HG03460 (cell line): ENCODE data around the gene CRPPA.
"Not testable (repeated sequence)": the region's sequence is repeated elsewhere in the genome, so short reads cannot be mapped to it uniquely, and the experiment has no call there.

Experiments
- ATAC-seq: cut with Tn5 transposase; IDR thresholded peaks from one replicate; pipeline ENCODE4 v1.9.1; 2021; ENCODE audit not compliant: unreplicated experiment

Gene CRPPA

DNA sequence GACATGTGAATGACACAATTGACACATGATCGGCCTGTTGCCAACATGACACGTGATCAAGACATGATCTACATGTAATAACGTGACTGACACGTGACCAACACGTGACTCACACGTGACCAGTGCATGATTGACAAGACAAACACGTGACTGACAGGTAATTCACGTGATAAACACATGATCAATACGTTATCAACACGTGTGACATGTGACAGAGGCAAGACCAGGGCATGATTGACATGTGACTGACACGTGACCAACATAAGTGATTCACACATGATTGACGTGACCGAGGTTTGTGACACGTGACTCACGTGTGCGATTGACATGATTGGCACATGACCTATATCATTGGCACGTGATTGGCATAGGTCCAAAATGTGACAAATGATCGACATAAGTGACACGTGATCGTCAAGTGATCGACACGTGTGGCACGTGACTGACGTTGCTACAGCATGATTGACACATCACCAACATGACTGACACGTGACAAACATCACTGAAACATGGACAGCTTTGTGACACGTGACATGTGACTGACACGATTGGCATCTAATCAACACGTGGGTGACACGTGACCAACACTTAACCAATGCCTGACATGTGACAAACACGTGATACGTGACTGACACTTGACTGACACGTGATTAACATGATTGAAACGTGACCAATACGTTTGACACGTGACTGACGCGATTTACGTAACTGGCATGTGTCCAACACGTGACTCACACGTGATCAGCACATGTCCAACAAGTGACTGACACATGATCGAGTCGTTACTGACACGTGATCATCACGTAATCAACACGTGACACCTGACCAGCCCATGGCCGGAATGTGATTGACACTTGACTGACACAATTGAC lies 23.0 kb downstream of the CRPPA start:
- ATAC-seq: no peak

DNA sequence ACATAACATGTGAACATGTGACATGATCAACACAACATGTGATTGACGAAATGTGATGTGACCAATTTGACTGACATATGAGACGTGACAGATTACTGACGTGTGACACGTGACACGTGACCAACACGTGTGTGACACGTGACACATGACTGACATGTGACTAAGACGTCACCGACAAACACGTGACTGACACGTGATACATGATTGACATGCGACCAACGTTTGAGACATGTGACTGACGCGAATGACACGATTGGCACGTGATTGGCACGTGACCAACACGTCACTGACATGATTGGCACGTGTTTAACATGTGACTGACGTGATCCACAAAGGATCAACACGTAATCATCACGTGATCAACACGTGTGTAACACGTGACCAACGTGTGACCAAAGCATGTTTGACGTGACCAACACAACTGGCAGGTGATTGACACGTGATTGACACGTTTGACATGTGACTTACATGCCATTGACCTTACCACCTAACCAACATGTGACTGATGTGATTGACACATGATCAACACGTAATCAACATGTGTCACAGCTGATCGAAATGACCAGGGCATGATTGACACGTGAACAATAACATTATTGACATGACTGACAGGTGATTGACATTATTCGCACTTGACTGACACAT lies 23.7 kb downstream of the CRPPA start:
- ATAC-seq: no peak

DNA sequence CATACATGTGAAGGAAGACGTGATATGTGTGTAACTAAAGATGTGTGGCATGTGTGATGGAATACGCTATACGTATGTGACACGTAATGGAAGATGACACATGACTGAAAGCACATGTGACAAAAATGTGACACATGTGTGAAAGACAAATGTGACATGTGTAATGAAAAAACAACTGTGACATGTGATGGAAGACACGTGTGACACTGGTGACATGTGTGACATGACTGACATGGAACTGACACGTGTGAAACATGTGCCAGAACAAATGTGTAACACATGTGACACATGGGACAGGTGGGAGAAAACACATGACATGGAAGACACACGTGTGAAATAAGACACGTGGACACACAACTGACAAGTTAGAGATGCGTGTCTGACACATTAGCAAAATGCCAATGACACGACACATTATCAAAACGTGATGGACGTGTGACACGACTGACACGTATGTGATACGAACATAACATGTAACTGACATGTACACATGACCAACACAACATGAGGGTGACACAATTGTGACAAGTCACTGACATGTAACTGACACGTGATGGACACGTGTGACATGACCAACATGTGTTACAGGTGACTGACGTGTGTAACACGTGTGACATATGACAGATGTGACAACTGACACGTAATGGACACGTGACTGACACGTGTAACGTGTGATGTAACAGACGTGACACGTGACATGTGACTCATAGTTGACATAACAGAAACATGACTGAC lies 24.4 kb downstream of the CRPPA start:
- no peak for ATAC-seq

DNA sequence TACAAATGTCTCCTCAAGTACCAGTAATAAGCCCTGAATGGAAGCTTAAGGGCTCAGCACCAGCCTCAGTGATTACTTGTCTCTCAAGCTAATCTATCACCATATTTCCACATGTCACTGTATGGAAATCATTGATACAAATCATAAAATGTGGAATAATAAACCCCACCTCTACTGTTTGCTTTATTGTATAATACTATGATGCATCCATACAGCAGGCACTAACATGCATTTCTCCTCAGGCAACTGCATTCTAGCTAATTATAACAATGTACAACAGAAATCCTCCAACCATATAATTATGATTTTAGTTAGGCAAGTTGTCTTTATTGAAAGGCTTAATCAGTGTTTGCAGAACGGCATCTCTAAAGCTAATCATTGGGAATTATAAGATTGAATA lies 26.2 kb downstream of the CRPPA start:
- ATAC-seq: no peak

- no peak for ATAC-seq
Measured at GRCh38 chr7:16393862-16394422, 27.4 kb downstream of the CRPPA start.

- no peak for ATAC-seq
Measured at GRCh38 chr7:16392990-16393523, 28.3 kb downstream of the CRPPA start.

DNA sequence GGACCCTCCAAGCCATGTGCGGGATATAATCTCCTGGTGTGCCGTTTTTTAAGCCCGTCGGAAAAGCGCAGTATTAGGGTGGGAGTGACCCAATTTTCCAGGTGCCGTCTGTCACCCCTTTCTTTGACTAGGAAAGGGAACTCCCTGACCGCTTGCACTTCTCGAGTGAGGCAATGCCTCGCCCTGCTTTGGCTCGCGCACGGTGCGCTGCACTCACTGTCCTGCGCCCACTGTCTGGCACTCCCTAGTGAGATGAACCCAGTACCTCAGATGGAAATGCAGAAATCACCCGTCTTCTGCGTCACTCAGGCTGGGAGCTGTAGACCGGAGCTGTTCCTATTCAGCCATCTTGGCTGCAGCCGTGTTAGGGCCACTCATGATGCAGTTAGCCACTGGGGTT lies 37.6 kb downstream of the CRPPA start:
- ATAC-seq: not testable (repeated sequence)

GRCh38 chr7:16383103-16383502 lies 38.2 kb downstream of the CRPPA start:
- ATAC-seq: not testable (repeated sequence)
